ENCODE measurements around the gene BCL7C. TPM values are rescaled to one million over a fixed set of nuclear protein-coding genes. Genes with fewer than 3 reads are reported as not detected.

BCL7C gene
- total and polyA plus RNA-seq, 2 of the 13 experiments (the other 11 are each of a cell fraction or from before 2014, with no cell fraction given), result 17.7 to 33.8 TPM

DNA sequence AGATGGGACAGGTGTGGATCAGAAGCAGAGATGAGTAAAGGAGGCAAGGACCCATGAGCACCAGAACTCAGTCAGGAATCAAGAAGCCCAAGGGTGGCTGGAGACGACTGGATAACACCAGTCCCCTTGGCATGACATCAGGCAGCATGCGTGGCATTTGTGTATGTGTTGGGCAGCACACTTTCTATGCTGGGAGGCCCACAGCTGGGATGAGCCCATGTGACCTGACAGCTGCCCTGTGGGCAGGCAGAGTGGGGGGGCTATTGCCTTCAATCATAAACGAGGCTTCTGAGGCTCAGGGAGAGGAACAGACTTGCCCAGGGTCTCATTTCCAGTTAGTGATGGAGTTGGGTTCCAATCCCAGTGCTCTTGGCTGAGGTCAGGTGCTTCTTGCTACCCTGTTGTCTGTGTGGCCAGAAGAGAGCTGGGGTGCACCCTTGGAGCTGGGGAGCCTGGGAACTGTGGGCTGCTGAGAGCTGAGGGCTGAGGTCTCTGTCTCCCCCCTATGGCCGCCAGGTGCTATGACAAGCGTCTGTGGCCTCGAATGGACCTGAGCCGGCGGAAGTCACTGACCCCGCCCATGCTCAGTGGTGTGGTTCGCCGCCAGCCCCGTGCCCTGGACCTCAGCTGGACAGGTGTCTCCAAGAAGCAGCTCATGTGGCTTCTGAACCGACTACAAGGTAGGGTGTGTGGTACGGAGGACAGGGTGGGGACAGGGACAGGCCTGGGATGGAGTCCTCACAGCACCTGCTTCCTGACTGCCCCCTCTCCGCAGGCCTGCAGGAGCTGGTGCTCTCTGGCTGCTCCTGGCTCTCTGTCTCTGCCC, 47.9 kb upstream of the BCL7C start (continued):
- TF ChIP-seq, protein P1, sequence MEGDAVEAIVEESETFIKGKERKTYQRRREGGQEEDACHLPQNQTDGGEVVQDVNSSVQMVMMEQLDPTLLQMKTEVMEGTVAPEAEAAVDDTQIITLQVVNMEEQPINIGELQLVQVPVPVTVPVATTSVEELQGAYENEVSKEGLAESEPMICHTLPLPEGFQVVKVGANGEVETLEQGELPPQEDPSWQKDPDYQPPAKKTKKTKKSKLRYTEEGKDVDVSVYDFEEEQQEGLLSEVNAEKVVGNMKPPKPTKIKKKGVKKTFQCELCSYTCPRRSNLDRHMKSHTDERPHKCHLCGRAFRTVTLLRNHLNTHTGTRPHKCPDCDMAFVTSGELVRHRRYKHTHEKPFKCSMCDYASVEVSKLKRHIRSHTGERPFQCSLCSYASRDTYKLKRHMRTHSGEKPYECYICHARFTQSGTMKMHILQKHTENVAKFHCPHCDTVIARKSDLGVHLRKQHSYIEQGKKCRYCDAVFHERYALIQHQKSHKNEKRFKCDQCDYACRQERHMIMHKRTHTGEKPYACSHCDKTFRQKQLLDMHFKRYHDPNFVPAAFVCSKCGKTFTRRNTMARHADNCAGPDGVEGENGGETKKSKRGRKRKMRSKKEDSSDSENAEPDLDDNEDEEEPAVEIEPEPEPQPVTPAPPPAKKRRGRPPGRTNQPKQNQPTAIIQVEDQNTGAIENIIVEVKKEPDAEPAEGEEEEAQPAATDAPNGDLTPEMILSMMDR (CRISPR knock-in tag; IDR thresholded peaks at IDR 0.05), result peak; percentile 99
- TF ChIP-seq, protein P2, sequence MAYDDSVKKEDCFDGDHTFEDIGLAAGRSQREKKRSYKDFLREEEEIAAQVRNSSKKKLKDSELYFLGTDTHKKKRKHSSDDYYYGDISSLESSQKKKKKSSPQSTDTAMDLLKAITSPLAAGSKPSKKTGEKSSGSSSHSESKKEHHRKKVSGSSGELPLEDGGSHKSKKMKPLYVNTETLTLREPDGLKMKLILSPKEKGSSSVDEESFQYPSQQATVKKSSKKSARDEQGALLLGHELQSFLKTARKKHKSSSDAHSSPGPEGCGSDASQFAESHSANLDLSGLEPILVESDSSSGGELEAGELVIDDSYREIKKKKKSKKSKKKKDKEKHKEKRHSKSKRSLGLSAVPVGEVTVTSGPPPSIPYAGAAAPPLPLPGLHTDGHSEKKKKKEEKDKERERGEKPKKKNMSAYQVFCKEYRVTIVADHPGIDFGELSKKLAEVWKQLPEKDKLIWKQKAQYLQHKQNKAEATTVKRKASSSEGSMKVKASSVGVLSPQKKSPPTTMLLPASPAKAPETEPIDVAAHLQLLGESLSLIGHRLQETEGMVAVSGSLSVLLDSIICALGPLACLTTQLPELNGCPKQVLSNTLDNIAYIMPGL (CRISPR knock-in tag; IDR thresholded peaks at IDR 0.05; ENCODE audit: borderline replicate concordance in 1 of 2, low read depth in 1 of 2), result peak; percentile 69 to 79
- TF ChIP-seq SNAI1 (CRISPR knock-in tag; IDR thresholded peaks at IDR 0.05; ENCODE audit: borderline replicate concordance) (no peak), ZSCAN22 (CRISPR knock-in tag; IDR thresholded peaks at IDR 0.05) (no peak; the same call in 1 of the 2 replicates), ZNF317 (CRISPR knock-in tag; IDR thresholded peaks at IDR 0.05) (no peak), NFRKB (IDR thresholded peaks at IDR 0.05) (no peak), ZNF792 (CRISPR knock-in tag; IDR thresholded peaks at IDR 0.05) (0 out of 2 replicates have a peak, but pooled peaks have one; percentile 17), KDM3A (CRISPR knock-in tag; IDR thresholded peaks at IDR 0.05; ENCODE audit: low read depth) (no peak), EHMT2 (IDR thresholded peaks at IDR 0.05; ENCODE audit: borderline replicate concordance, low read depth, low read length) (no peak), ZNF431 (CRISPR knock-in tag; IDR thresholded peaks at IDR 0.05; ENCODE audit: borderline replicate concordance, low read depth) (no peak), ZNF17 (CRISPR knock-in tag; IDR thresholded peaks at IDR 0.05) (no peak; the same call in 1 of the 2 replicates), JUND (CRISPR knock-in tag; IDR thresholded peaks at IDR 0.05) (no peak)
- TF ChIP-seq, protein P3, sequence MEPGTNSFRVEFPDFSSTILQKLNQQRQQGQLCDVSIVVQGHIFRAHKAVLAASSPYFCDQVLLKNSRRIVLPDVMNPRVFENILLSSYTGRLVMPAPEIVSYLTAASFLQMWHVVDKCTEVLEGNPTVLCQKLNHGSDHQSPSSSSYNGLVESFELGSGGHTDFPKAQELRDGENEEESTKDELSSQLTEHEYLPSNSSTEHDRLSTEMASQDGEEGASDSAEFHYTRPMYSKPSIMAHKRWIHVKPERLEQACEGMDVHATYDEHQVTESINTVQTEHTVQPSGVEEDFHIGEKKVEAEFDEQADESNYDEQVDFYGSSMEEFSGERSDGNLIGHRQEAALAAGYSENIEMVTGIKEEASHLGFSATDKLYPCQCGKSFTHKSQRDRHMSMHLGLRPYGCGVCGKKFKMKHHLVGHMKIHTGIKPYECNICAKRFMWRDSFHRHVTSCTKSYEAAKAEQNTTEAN (CRISPR knock-in tag; conservative IDR thresholded peaks at IDR 0.05), result no peak
- TF ChIP-seq, protein P4, sequence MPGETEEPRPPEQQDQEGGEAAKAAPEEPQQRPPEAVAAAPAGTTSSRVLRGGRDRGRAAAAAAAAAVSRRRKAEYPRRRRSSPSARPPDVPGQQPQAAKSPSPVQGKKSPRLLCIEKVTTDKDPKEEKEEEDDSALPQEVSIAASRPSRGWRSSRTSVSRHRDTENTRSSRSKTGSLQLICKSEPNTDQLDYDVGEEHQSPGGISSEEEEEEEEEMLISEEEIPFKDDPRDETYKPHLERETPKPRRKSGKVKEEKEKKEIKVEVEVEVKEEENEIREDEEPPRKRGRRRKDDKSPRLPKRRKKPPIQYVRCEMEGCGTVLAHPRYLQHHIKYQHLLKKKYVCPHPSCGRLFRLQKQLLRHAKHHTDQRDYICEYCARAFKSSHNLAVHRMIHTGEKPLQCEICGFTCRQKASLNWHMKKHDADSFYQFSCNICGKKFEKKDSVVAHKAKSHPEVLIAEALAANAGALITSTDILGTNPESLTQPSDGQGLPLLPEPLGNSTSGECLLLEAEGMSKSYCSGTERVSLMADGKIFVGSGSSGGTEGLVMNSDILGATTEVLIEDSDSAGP (CRISPR knock-in tag; IDR thresholded peaks at IDR 0.05; ENCODE audit: borderline replicate concordance), result peak; percentile 80; the same call in 1 of the 2 replicates
- TF ChIP-seq, protein P5, sequence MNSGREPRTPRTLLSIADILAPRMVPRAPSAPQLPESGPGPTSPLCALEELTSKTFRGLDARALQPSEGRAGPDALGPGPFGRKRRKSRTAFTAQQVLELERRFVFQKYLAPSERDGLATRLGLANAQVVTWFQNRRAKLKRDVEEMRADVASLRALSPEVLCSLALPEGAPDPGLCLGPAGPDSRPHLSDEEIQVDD (CRISPR knock-in tag; IDR thresholded peaks at IDR 0.05; ENCODE audit: borderline replicate concordance), result 0 out of 2 replicates have a peak, but pooled peaks have one; percentile 58
- TF ChIP-seq, protein P6, sequence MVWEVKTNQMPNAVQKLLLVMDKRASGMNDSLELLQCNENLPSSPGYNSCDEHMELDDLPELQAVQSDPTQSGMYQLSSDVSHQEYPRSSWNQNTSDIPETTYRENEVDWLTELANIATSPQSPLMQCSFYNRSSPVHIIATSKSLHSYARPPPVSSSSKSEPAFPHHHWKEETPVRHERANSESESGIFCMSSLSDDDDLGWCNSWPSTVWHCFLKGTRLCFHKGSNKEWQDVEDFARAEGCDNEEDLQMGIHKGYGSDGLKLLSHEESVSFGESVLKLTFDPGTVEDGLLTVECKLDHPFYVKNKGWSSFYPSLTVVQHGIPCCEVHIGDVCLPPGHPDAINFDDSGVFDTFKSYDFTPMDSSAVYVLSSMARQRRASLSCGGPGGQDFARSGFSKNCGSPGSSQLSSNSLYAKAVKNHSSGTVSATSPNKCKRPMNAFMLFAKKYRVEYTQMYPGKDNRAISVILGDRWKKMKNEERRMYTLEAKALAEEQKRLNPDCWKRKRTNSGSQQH (CRISPR knock-in tag; IDR thresholded peaks at IDR 0.05; ENCODE audit: low read depth), result no peak
- TF ChIP-seq, protein P7, sequence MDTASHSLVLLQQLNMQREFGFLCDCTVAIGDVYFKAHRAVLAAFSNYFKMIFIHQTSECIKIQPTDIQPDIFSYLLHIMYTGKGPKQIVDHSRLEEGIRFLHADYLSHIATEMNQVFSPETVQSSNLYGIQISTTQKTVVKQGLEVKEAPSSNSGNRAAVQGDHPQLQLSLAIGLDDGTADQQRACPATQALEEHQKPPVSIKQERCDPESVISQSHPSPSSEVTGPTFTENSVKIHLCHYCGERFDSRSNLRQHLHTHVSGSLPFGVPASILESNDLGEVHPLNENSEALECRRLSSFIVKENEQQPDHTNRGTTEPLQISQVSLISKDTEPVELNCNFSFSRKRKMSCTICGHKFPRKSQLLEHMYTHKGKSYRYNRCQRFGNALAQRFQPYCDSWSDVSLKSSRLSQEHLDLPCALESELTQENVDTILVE (CRISPR knock-in tag; IDR thresholded peaks at IDR 0.05), result no peak
- TF ChIP-seq, protein P8, sequence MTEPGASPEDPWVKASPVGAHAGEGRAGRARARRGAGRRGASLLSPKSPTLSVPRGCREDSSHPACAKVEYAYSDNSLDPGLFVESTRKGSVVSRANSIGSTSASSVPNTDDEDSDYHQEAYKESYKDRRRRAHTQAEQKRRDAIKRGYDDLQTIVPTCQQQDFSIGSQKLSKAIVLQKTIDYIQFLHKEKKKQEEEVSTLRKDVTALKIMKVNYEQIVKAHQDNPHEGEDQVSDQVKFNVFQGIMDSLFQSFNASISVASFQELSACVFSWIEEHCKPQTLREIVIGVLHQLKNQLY (CRISPR knock-in tag; IDR thresholded peaks at IDR 0.05), result no peak

Measured in HepG2 (cell line).